GM23338 (cell line): ENCODE data around the gene SPRR2B. TPM values are rescaled to one million over a fixed set of nuclear protein-coding genes. Genes with fewer than 3 reads are reported as not detected.

Source experiments
- ATAC-seq: fragments of 200-7000 bp; cut with Tn5 transposase; 3 replicates; pipeline ENCODE4 v1.9.1; 2020
- DNase-seq: peaks from one replicate; pipeline ENCODE4 v3.0.0-alpha.2; 2015; ENCODE audit warnings: low spot score
- H2AFZ ChIP-seq: fragments of 200-600 bp; sonication (generic); 2 replicates; pipeline ENCODE4 v1.8.0; 2016; ENCODE audit warnings: antibody characterized with exemption, mild to moderate bottlenecking, moderate library complexity
- H3F3A ChIP-seq: fragments of 200-600 bp; sonication (generic); replicated peaks from 2 replicates; pipeline ENCODE4 v1.8.0; 2017; ENCODE audit warnings: antibody characterized with exemption, mixed run types, low read depth
- H3K27ac ChIP-seq: fragments of 200-600 bp; sonication (generic); 2 replicates; pipeline ENCODE4 v1.6.1; 2016; ENCODE audit warnings: low read depth
- H3K27me3 ChIP-seq: fragments of 200-600 bp; sonication (generic); 2 replicates; pipeline ENCODE4 v1.8.0; 2016; ENCODE audit warnings: mild to moderate bottlenecking, mixed run types, moderate library complexity; ENCODE audit not compliant: insufficient read depth
- H3K36me3 ChIP-seq: fragments of 200-600 bp; sonication (generic); 2 replicates; pipeline ENCODE4 v1.8.0; 2016; ENCODE audit warnings: mild to moderate bottlenecking; ENCODE audit not compliant: insufficient read depth
- H3K4me1 ChIP-seq: fragments of 200-600 bp; sonication (generic); 2 replicates; pipeline ENCODE4 v1.8.0; 2016; ENCODE audit warnings: mild to moderate bottlenecking, moderate library complexity; ENCODE audit not compliant: insufficient read depth
- H3K4me2 ChIP-seq: fragments of 200-600 bp; sonication (generic); 2 replicates; pipeline ENCODE4 v1.7.1; 2017; ENCODE audit warnings: mixed run types
- H3K4me3 ChIP-seq: fragments of 200-600 bp; sonication (generic); 2 replicates; pipeline ENCODE4 v1.6.1; 2016; ENCODE audit warnings: mixed run types
- H3K79me2 ChIP-seq: fragments of 200-600 bp; sonication (generic); replicated peaks from 2 replicates; pipeline ENCODE4 v1.8.0; 2017; ENCODE audit warnings: mild to moderate bottlenecking; ENCODE audit not compliant: insufficient read depth
- H3K9me2 ChIP-seq: fragments of 200-600 bp; sonication (generic); 2 replicates; pipeline ENCODE4 v1.8.0; 2017; ENCODE audit not compliant: insufficient read depth
- H4K20me1 ChIP-seq: fragments of 200-600 bp; sonication (generic); replicated peaks from 2 replicates; pipeline ENCODE4 v1.8.0; 2017; ENCODE audit warnings: mild to moderate bottlenecking; ENCODE audit not compliant: insufficient read depth
- H3K27ac Mint-ChIP-seq: 2 replicates; pipeline ENCODE4 v1.8.0; 2020; ENCODE audit warnings: inconsistent platforms, mild to moderate bottlenecking, moderate library complexity, mixed read lengths
- H3K27me3 Mint-ChIP-seq: 3 replicates; pipeline ENCODE4 v1.8.0; 2022; ENCODE audit warnings: low read depth, mild to moderate bottlenecking, moderate library complexity, mixed read lengths, inconsistent platforms; ENCODE audit not compliant: insufficient read depth, poor library complexity
- H3K36me3 Mint-ChIP-seq: 3 replicates; pipeline ENCODE4 v1.8.0; 2021; ENCODE audit warnings: low read depth, mild to moderate bottlenecking, inconsistent platforms, moderate library complexity, mixed read lengths
- H3K4me1 Mint-ChIP-seq: 3 replicates; pipeline ENCODE4 v1.8.0; 2020; ENCODE audit warnings: mild to moderate bottlenecking, inconsistent platforms, mixed read lengths
- H3K4me3 Mint-ChIP-seq: 3 replicates; pipeline ENCODE4 v1.8.0; 2021; ENCODE audit warnings: moderate library complexity, mild to moderate bottlenecking, inconsistent platforms, mixed read lengths
- H3K9me3 Mint-ChIP-seq: 3 replicates; pipeline ENCODE4 v1.8.0; 2020; ENCODE audit warnings: moderate library complexity, mild to moderate bottlenecking, inconsistent platforms, mixed read lengths
- CREB1 ChIP-seq: fragments of 250-450 bp; sonication (Bioruptor Pico); IDR thresholded peaks from 2 replicates; pipeline ENCODE4 v1.5.0; 2020; ENCODE audit warnings: low read depth, mild to moderate bottlenecking, moderate library complexity
- EZH2 ChIP-seq: fragments of 200-600 bp; sonication (generic); IDR thresholded peaks from one replicate; pipeline ENCODE4 v1.8.0; 2017; ENCODE audit warnings: antibody characterized with exemption, mild to moderate bottlenecking, low read depth; ENCODE audit not compliant: unreplicated experiment
- NANOG ChIP-seq: IDR thresholded peaks from 2 replicates; pipeline ENCODE4 v1.6.1; 2016; ENCODE audit warnings: antibody characterized with exemption, borderline replicate concordance
- polyA plus RNA-seq: library from polyadenylated mRNA; unstranded; fragments of >200 nt; fragmentation: Nextera tagmentation; extraction: Ambion mirVana; gene quantifications from 2 replicates; pipeline ENCODE4 v1.2.1, GENCODE V29; 2016
- total RNA-seq: library from RNA; depleted of rRNA; stranded (reverse); fragments of >200 nt; shearing (Covaris generic); gene quantifications from 2 replicates; pipeline ENCODE4 v1.2.3, GENCODE V29; 2014
- TF ChIP-seq, protein P1 (sequence below), 2 experiments: fragments of 200-600 bp in 1 of 2; sonication (generic) in 1 of 2; conservative IDR thresholded peaks; 2 replicates each; pipeline versions ENCODE4 v1.5.1 to v1.6.1; 2016 to 2017; ENCODE audit warnings: antibody characterized with exemption in 2 of 2, low read depth in 2 of 2, mild to moderate bottlenecking in 2 of 2, moderate library complexity in 1 of 2
- TF ChIP-seq, protein P2 (sequence below): IDR thresholded peaks from one replicate; pipeline ENCODE4 v1.6.1; 2018; ENCODE audit warnings: antibody characterized with exemption; ENCODE audit not compliant: unreplicated experiment
- TF ChIP-seq, protein P3 (sequence below): IDR thresholded peaks from 2 replicates; pipeline ENCODE4 v1.6.1; 2016; ENCODE audit warnings: antibody characterized with exemption

SPRR2B gene
- total and polyA plus RNA-seq, 2 experiments from 2014 or later = not detected

DNA sequence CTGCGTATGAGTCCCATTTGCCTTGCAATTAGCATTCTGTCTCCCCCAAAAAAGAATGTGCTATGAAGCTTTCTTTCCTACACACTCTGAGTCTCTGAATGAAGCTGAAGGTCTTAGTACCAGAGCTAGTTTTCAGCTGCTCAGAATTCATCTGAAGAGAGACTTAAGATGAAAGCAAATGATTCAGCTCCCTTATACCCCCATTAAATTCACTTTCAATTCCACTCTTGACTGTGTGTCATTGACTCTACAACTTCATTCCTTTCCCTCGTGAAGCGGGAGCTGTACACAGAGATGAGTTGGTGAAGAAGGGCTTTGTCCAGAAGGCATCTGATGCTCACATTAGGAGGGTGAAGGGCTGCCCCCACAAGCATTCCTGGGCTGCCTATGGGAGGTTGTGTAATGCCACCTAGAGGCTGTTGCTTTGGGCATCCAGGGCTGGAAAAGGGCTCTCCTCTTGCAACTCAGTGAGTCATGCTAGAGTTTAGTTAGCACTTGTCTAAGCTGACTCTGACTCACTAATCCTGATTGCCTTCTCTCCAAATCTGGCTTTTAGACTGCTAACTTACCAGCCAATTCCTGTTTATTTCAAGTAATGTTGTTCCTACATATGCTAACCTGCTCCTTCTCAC lies 38.6 kb downstream of the SPRR2B start (continued):
- TF ChIP-seq, protein P1, sequence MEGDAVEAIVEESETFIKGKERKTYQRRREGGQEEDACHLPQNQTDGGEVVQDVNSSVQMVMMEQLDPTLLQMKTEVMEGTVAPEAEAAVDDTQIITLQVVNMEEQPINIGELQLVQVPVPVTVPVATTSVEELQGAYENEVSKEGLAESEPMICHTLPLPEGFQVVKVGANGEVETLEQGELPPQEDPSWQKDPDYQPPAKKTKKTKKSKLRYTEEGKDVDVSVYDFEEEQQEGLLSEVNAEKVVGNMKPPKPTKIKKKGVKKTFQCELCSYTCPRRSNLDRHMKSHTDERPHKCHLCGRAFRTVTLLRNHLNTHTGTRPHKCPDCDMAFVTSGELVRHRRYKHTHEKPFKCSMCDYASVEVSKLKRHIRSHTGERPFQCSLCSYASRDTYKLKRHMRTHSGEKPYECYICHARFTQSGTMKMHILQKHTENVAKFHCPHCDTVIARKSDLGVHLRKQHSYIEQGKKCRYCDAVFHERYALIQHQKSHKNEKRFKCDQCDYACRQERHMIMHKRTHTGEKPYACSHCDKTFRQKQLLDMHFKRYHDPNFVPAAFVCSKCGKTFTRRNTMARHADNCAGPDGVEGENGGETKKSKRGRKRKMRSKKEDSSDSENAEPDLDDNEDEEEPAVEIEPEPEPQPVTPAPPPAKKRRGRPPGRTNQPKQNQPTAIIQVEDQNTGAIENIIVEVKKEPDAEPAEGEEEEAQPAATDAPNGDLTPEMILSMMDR (conservative IDR thresholded peaks at IDR 0.05; ENCODE audit: low read depth in 2 of 2) = peak; percentile 65 to 75

DNA sequence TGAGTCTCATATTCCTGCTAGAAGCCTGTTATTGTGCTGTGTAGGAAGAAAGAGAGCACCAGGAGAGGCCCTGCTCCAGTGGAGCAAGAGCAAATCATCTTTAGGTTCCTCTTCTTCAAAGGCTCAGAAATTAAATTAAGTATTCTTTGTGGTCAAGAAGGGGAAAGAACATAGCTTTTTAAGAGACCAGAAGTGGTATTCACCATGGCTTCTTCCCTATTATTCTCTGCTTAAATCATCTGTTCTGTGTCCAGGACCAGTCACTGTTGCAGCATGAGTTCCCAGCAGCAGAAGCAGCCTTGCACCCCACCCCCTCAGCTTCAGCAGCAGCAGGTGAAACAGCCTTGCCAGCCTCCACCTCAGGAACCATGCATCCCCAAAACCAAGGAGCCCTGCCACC lies 39.3 kb downstream of the SPRR2B start:
- H3K4me1 Mint-ChIP-seq = peaks cover 7% of the 10 kb centered on the region; the same call in 2 of the 3 replicates
- no peak overlapping the region for H3K4me2 ChIP-seq
- no peak overlapping the region for H3K4me3 Mint-ChIP-seq
- TF ChIP-seq, protein P1 (conservative IDR thresholded peaks at IDR 0.05; ENCODE audit: low read depth in 2 of 2) = no peak
- TF ChIP-seq NANOG = no peak
- no peak for TF ChIP-seq CREB1 (CRISPR knock-in tag)
- TF ChIP-seq, protein P2, sequence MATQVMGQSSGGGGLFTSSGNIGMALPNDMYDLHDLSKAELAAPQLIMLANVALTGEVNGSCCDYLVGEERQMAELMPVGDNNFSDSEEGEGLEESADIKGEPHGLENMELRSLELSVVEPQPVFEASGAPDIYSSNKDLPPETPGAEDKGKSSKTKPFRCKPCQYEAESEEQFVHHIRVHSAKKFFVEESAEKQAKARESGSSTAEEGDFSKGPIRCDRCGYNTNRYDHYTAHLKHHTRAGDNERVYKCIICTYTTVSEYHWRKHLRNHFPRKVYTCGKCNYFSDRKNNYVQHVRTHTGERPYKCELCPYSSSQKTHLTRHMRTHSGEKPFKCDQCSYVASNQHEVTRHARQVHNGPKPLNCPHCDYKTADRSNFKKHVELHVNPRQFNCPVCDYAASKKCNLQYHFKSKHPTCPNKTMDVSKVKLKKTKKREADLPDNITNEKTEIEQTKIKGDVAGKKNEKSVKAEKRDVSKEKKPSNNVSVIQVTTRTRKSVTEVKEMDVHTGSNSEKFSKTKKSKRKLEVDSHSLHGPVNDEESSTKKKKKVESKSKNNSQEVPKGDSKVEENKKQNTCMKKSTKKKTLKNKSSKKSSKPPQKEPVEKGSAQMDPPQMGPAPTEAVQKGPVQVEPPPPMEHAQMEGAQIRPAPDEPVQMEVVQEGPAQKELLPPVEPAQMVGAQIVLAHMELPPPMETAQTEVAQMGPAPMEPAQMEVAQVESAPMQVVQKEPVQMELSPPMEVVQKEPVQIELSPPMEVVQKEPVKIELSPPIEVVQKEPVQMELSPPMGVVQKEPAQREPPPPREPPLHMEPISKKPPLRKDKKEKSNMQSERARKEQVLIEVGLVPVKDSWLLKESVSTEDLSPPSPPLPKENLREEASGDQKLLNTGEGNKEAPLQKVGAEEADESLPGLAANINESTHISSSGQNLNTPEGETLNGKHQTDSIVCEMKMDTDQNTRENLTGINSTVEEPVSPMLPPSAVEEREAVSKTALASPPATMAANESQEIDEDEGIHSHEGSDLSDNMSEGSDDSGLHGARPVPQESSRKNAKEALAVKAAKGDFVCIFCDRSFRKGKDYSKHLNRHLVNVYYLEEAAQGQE = no peak
- TF ChIP-seq, protein P3, sequence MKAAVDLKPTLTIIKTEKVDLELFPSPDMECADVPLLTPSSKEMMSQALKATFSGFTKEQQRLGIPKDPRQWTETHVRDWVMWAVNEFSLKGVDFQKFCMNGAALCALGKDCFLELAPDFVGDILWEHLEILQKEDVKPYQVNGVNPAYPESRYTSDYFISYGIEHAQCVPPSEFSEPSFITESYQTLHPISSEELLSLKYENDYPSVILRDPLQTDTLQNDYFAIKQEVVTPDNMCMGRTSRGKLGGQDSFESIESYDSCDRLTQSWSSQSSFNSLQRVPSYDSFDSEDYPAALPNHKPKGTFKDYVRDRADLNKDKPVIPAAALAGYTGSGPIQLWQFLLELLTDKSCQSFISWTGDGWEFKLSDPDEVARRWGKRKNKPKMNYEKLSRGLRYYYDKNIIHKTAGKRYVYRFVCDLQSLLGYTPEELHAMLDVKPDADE = no peak
- no peak for TF ChIP-seq EZH2
- no peaks in the 10 kb centered on the region for H3K27me3 ChIP-seq
- 0 out of 3 replicates have a peak, but pooled peaks cover 3% of the 10 kb centered on the region for H3K9me3 Mint-ChIP-seq
- no peak for DNase-seq
- no peak overlapping the region for H3K27ac Mint-ChIP-seq
- peaks cover 2% of the 10 kb centered on the region for H3K27me3 Mint-ChIP-seq
- ATAC-seq = no peak
- H3K79me2 ChIP-seq = no peaks in the 10 kb centered on the region
- no peaks in the 10 kb centered on the region for H3F3A ChIP-seq
- H3K36me3 Mint-ChIP-seq = no peaks in the 10 kb centered on the region
- no peak overlapping the region for H2AFZ ChIP-seq
- H3K27ac ChIP-seq = no peak overlapping the region
- H3K4me3 ChIP-seq = no peak overlapping the region
- H3K4me1 ChIP-seq = no peaks in the 10 kb centered on the region; the same call in 1 of the 2 replicates
- peaks cover 5% of the 10 kb centered on the region; the same call in 1 of the 2 replicates for H3K9me2 ChIP-seq
- H4K20me1 ChIP-seq = no peaks in the 10 kb centered on the region
- no peaks in the 10 kb centered on the region for H3K36me3 ChIP-seq
